B cell (primary cell): ENCODE data around the gene ATP2B3. TPM values are rescaled to one million over a fixed set of nuclear protein-coding genes. Genes with fewer than 3 reads are reported as not detected.

Experiments used
- ATAC-seq: fragments of 200-7000 bp; cut with Tn5 transposase; one replicate; pipeline ENCODE4 v1.10.0; 2021; ENCODE audit warnings: low read depth, mild to moderate bottlenecking, moderate number of reproducible peaks, moderate library complexity
- CTCF ChIA-PET: fragments of 350-600 bp; sonication (Branson Sonifier 250); formaldehyde crosslinking; loops from one replicate; lab custom pipeline; 2021; ENCODE audit warnings: antibody characterized with exemption, inconsistent platforms; lab: Charles Lee
- POLR2A ChIA-PET: fragments of 350-600 bp; sonication (Branson Sonifier 250); formaldehyde crosslinking; loops from one replicate; lab custom pipeline; 2021; ENCODE audit warnings: antibody characterized with exemption; lab: Charles Lee
- DNase-seq: peaks from one replicate; pipeline ENCODE4 v3.0.0; 2013
- H2AFZ ChIP-seq: 2 replicates; pipeline ENCODE4 v1.6.1; 2012; ENCODE audit warnings: mild to moderate bottlenecking, low read depth, low read length; ENCODE audit not compliant: insufficient read depth, poor library complexity, severe bottlenecking
- H3K27ac ChIP-seq, 2 donors: 1 replicate in 1 of 2; 2 replicates in 1 of 2; pipeline ENCODE4 v1.5.1; 2012 to 2013; ENCODE audit warnings: low read length in 2 of 2, mild to moderate bottlenecking in 2 of 2, moderate library complexity in 1 of 2
- H3K27me3 ChIP-seq, 4 experiments: fragments of 200-600 bp in 1 of 4; sonication (generic) in 1 of 4; replicated peaks in 1 of 4; 1 replicate in 2 of 4; 2 replicates in 2 of 4; pipeline versions ENCODE4 v1.6.1 to v1.7.0; 2013 to 2016; ENCODE audit warnings: low read length in 3 of 4, mild to moderate bottlenecking in 2 of 4, mixed read lengths in 1 of 4, moderate library complexity in 1 of 4; ENCODE audit not compliant: insufficient read depth in 4 of 4, control insufficient read depth in 3 of 4; ENCODE audit errors: control extremely low read depth in 1 of 4
- H3K36me3 ChIP-seq, 2 experiments: replicated peaks in 1 of 2; 1 replicate in 1 of 2; 2 replicates in 1 of 2; pipeline versions ENCODE4 v1.6.1 to v1.7.1; 2013; ENCODE audit warnings: low read length in 1 of 2; ENCODE audit not compliant: insufficient read depth in 2 of 2, control insufficient read depth in 1 of 2; ENCODE audit errors: control extremely low read depth in 1 of 2, extremely low read depth in 1 of 2
- H3K4me1 ChIP-seq, 2 donors: fragments of 200-600 bp in 1 of 2; sonication (generic) in 1 of 2; 1 replicate in 1 of 2; 2 replicates in 1 of 2; pipeline versions ENCODE4 v1.5.1 to v1.6.1; 2013 to 2017; ENCODE audit warnings: low read length in 2 of 2; ENCODE audit not compliant: control insufficient read depth in 2 of 2, insufficient read depth in 2 of 2
- H3K4me2 ChIP-seq: replicated peaks from 2 replicates; pipeline ENCODE3; 2012; ENCODE audit warnings: mild to moderate bottlenecking, low read depth, low read length; ENCODE audit not compliant: poor library complexity, severe bottlenecking
- H3K4me3 ChIP-seq, 5 experiments: fragments of 200-600 bp in 1 of 5; sonication (generic) in 1 of 5; 1 replicate in 3 of 5; 2 replicates in 2 of 5; pipeline versions ENCODE4 v1.5.1 to v1.7.0; 2011 to 2016; ENCODE audit warnings: low read length in 4 of 5, mild to moderate bottlenecking in 4 of 5, low read depth in 2 of 5, control low read depth in 1 of 5, moderate library complexity in 1 of 5; ENCODE audit not compliant: insufficient read depth in 1 of 5; ENCODE audit errors: control extremely low read depth in 1 of 5, extremely low read depth in 1 of 5
- H3K79me2 ChIP-seq: fragments of 200-600 bp; sonication (generic); one replicate; pipeline ENCODE4 v1.6.0; 2016; ENCODE audit warnings: low read length; ENCODE audit not compliant: control insufficient read depth, insufficient read depth
- H3K9ac ChIP-seq: fragments of 200-600 bp; sonication (generic); 2 replicates; pipeline ENCODE4 v1.6.1; 2017; ENCODE audit warnings: mild to moderate bottlenecking, low read length, moderate library complexity
- H3K9me3 ChIP-seq, 3 donors: one replicate each; pipeline versions ENCODE4 v1.6.1 to v1.7.1; 2013; ENCODE audit warnings: low read length in 2 of 3; ENCODE audit not compliant: control insufficient read depth in 2 of 3, insufficient read depth in 1 of 3; ENCODE audit errors: control extremely low read depth in 1 of 3
- H4K20me1 ChIP-seq: 2 replicates; pipeline ENCODE4 v1.6.0; 2012; ENCODE audit warnings: mild to moderate bottlenecking, low read length; ENCODE audit not compliant: insufficient read depth, control insufficient read depth, poor library complexity, severe bottlenecking
- H3K27ac Mint-ChIP-seq: one replicate; pipeline ENCODE4 v1.8.0; 2021; ENCODE audit warnings: mixed read lengths
- H3K27me3 Mint-ChIP-seq: one replicate; pipeline ENCODE4 v1.8.0; 2021; ENCODE audit warnings: mixed read lengths
- H3K4me1 Mint-ChIP-seq: one replicate; pipeline ENCODE4 v1.8.0; 2021; ENCODE audit warnings: mixed read lengths
- H3K4me3 Mint-ChIP-seq: one replicate; pipeline ENCODE4 v1.8.0; 2021; ENCODE audit warnings: mixed read lengths
- H3K9me3 Mint-ChIP-seq: one replicate; pipeline ENCODE4 v1.8.0; 2022; ENCODE audit warnings: mixed read lengths; ENCODE audit not compliant: insufficient read depth
- CTCF ChIP-seq: fragments of 200-600 bp; IDR thresholded peaks from one replicate; pipeline ENCODE4 v1.8.0; 2022; ENCODE audit warnings: antibody characterized with exemption, mild to moderate bottlenecking
- EZH2 ChIP-seq: IDR thresholded peaks from 2 replicates; pipeline ENCODE4 v1.6.1; 2012; ENCODE audit warnings: borderline replicate concordance, low read depth, mild to moderate bottlenecking, moderate library complexity, low read length; ENCODE audit not compliant: insufficient read depth, poor library complexity, severe bottlenecking
- WGBS: methylation state at CpG from one replicate; pipeline ENCODE4 v1.1.5; 2013; ENCODE audit warnings: missing lambda C conversion rate; ENCODE audit not compliant: insufficient coverage; 5-methylcytosine and 5-hydroxymethylcytosine counted together
- intact Hi-C: fragments of 100-400 bp; cut with micrococcal nuclease; formaldehyde crosslinking; loops from one replicate; pipeline ENCODE4 v1.10.0; 2022
- polyA plus RNA-seq: library from polyadenylated mRNA; depleted of rRNA; stranded (reverse); fragments of >200 nt; gene quantifications from 2 replicates; pipeline ENCODE4 v1.2.3, GENCODE V29; 2012
- total RNA-seq, 2 donors: library from RNA; stranded (reverse); fragments of 120-200 nt in 1 of 2; gene quantifications; 1 replicate in 1 of 2; 2 replicates in 1 of 2; pipeline versions ENCODE4 v1.2.3 to v1.2.4, GENCODE V29; 2013 to 2022

Gene ATP2B3
- total and polyA plus RNA-seq, 2 donors (not counting 1 experiment from before 2014, with no cell fraction given): not detected

- Histone ChIP-seq H3K4me1 (peaks cover 0 to 8% of the 10 kb centered on the region in 2 donors), H3K4me3 (no peak overlapping the region), H3K4me2 (no peak overlapping the region), H3K9ac (no peak overlapping the region), H3K36me3 (no peaks in the 10 kb centered on the region), H4K20me1 (no peaks in the 10 kb centered on the region), H3K27me3 (peaks cover 0 to 3% (median 0%) of the 10 kb centered on the region in 4 experiments), H3K27ac (no peak overlapping the region), H3K9me3 (peaks cover 0 to 4% (median 0%) of the 10 kb centered on the region in 3 donors), H2AFZ (no peak overlapping the region), H3K79me2 (no peaks in the 10 kb centered on the region)
- ChIA-PET CTCF (interaction anchor here (1.0 kb wide), 1 partner anchor 47 kb away, joined by 4 read pairs; no protein-coding TSS in a partner anchor), POLR2A (no interaction called here)
- WGBS: 75% methylated on average over 2 of the region's 6 CpGs
- no peak for TF ChIP-seq EZH2
- TF ChIP-seq CTCF: no peak
- H3K27me3 Mint-ChIP-seq: peaks cover 16% of the 10 kb centered on the region
- intact Hi-C loops: loop anchor here (5.0 kb wide), 1 partner anchor 32 kb away; the partner anchor contains the start of gene DUSP9
- DNase-seq: no peak
- peaks cover 4% of the 10 kb centered on the region for H3K4me1 Mint-ChIP-seq
- no peak overlapping the region for H3K4me3 Mint-ChIP-seq
- no peak overlapping the region for H3K27ac Mint-ChIP-seq
- no peaks in the 10 kb centered on the region for H3K9me3 Mint-ChIP-seq
- ATAC-seq: no peak
Observed at GRCh38 chrX:153614818-153615217, 97.4 kb downstream of the ATP2B3 start.

GRCh38 chrX:153620576-153620975 is 103.1 kb downstream of the ATP2B3 start:
- H3K4me3 ChIP-seq: no peak overlapping the region
- H3K4me1 ChIP-seq: no peaks in the 10 kb centered on the region
- ChIA-PET CTCF (no interaction called here), POLR2A (no interaction called here)
- H4K20me1 ChIP-seq: no peaks in the 10 kb centered on the region
- no peak overlapping the region for H3K9ac ChIP-seq
- no peak overlapping the region for H2AFZ ChIP-seq
- Mint-ChIP-seq H3K9me3 (no peaks in the 10 kb centered on the region), H3K27me3 (peaks cover 6% of the 10 kb centered on the region), H3K4me3 (no peak overlapping the region), H3K27ac (no peak overlapping the region), H3K4me1 (no peaks in the 10 kb centered on the region)
- no peak overlapping the region for H3K4me2 ChIP-seq
- H3K36me3 ChIP-seq: no peaks in the 10 kb centered on the region
- ATAC-seq (no peak), DNase-seq (no peak)
- no peak overlapping the region for H3K27ac ChIP-seq
- no peaks in the 10 kb centered on the region for H3K79me2 ChIP-seq
- peaks cover 0 to 6% (median 0%) of the 10 kb centered on the region in 4 experiments for H3K27me3 ChIP-seq
- no peak for TF ChIP-seq CTCF
- TF ChIP-seq EZH2: no peak
- WGBS: 100% methylated on average over 1 of the region's 5 CpGs
- H3K9me3 ChIP-seq: no peaks in the 10 kb centered on the region
- intact Hi-C loops: no loop called here
